Tibial nerve (tissue), 4 donors: ENCODE measurements around the gene ARHGAP1.

Source experiments
- EP300 ChIP-seq, 2 donors: sonication (generic); formaldehyde crosslinking; IDR thresholded peaks; one replicate each; pipeline ENCODE4 v1.6.1; 2017; ENCODE audit warnings: antibody characterized with exemption in 2 of 2, mild to moderate bottlenecking in 1 of 2
- POLR2A ChIP-seq, 2 donors: fragments of 450-650 bp; IDR thresholded peaks; one replicate each; pipeline ENCODE4 v1.6.1; 2017; ENCODE audit warnings: antibody characterized with exemption in 2 of 2, mild to moderate bottlenecking in 2 of 2, moderate library complexity in 2 of 2
- TF ChIP-seq, protein P1 (sequence below), 5 experiments: fragments of 200-600 bp in 3 of 5; fragments of 450-650 bp in 2 of 5; sonication (generic) in 3 of 5; IDR thresholded peaks; one replicate each; pipeline ENCODE4 v1.5.1; 2016 to 2019; ENCODE audit warnings: antibody characterized with exemption in 5 of 5, mild to moderate bottlenecking in 3 of 5, moderate library complexity in 2 of 5

DNA sequence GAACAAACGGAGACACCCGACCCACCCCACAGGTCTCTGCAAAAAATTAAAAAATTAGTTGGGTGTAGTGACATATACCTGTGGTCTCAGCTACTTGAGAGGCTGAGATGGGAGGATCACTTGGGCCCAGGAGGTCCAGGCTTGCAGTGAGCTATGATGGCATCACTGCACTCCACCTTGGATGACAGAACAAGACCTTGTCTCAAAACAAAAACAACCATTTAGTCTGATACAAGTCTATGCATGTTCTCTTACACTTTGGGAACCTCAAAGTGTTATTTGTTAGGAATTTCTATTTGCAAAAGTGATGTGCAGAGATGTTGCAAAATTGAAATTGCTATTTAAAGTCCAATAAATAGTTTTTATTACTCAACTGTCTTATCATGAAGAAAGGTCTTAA lies 68.7 kb downstream of the ARHGAP1 start:
- TF ChIP-seq POLR2A (IDR thresholded peaks at IDR 0.05) = no peak
- TF ChIP-seq, protein P1, sequence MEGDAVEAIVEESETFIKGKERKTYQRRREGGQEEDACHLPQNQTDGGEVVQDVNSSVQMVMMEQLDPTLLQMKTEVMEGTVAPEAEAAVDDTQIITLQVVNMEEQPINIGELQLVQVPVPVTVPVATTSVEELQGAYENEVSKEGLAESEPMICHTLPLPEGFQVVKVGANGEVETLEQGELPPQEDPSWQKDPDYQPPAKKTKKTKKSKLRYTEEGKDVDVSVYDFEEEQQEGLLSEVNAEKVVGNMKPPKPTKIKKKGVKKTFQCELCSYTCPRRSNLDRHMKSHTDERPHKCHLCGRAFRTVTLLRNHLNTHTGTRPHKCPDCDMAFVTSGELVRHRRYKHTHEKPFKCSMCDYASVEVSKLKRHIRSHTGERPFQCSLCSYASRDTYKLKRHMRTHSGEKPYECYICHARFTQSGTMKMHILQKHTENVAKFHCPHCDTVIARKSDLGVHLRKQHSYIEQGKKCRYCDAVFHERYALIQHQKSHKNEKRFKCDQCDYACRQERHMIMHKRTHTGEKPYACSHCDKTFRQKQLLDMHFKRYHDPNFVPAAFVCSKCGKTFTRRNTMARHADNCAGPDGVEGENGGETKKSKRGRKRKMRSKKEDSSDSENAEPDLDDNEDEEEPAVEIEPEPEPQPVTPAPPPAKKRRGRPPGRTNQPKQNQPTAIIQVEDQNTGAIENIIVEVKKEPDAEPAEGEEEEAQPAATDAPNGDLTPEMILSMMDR (IDR thresholded peaks at IDR 0.05) = no peak
- no peak for TF ChIP-seq EP300 (IDR thresholded peaks at IDR 0.05)
